Loucy (cell line): ENCODE results near the gene RAB27B.

Experiments
- EZH2phosphoT487 ChIP-seq: fragments of 200-600 bp; IDR thresholded peaks from 2 replicates; pipeline ENCODE4 v1.6.1; 2018; ENCODE audit warnings: antibody characterized with exemption, mild to moderate bottlenecking, moderate library complexity, borderline replicate concordance
- TF ChIP-seq, protein P1 (sequence below): fragments of 200-600 bp; sonication (generic); conservative IDR thresholded peaks from 2 replicates; pipeline ENCODE4 v1.5.1; 2014; ENCODE audit warnings: mild to moderate bottlenecking, antibody characterized with exemption, low read length

DNA sequence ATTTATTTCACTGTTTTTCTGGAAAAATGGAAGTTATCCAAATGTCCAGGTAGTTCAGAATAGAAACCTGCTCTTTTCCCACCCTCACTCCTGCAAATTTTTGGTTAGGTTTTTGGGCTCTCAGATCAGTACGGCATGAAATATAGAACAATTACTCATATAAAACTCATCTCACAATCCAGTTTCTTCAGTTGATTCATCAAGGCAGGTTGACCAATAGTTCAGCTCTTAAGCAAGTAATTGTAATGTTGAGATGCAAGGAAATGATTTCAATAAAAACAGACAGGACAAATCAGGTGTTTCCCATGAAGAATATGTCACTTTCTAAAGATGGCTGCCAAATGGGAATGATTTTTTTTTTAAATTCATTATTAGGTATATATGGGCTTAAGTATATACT, 2.0 kb downstream of the RAB27B start:
- TF ChIP-seq, protein P1, sequence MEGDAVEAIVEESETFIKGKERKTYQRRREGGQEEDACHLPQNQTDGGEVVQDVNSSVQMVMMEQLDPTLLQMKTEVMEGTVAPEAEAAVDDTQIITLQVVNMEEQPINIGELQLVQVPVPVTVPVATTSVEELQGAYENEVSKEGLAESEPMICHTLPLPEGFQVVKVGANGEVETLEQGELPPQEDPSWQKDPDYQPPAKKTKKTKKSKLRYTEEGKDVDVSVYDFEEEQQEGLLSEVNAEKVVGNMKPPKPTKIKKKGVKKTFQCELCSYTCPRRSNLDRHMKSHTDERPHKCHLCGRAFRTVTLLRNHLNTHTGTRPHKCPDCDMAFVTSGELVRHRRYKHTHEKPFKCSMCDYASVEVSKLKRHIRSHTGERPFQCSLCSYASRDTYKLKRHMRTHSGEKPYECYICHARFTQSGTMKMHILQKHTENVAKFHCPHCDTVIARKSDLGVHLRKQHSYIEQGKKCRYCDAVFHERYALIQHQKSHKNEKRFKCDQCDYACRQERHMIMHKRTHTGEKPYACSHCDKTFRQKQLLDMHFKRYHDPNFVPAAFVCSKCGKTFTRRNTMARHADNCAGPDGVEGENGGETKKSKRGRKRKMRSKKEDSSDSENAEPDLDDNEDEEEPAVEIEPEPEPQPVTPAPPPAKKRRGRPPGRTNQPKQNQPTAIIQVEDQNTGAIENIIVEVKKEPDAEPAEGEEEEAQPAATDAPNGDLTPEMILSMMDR: no peak
- no peak for TF ChIP-seq EZH2phosphoT487
